Calu3 (cell line): ENCODE data around the gene RNF150. TPM values are rescaled to one million over a fixed set of nuclear protein-coding genes. Genes with fewer than 3 reads are reported as not detected.

Experiments
- BruUV-seq: library from RNA; stranded (reverse); fragments of 400-500 nt; replicated peaks from 2 replicates; lab custom pipeline; 2021; lab: Mats Ljungman, UMichigan
- CTCF ChIA-PET: fragments of 300-600 bp; sonication (Branson Sonifier 250); formaldehyde crosslinking; loops from one replicate; lab custom pipeline; 2022; ENCODE audit warnings: antibody characterized with exemption; lab: Charles Lee
- DNase-seq: peaks from one replicate; pipeline ENCODE4 v3.0.0; 2022
- H3K27ac Mint-ChIP-seq: one replicate; pipeline ENCODE4 v1.8.0; 2022; ENCODE audit warnings: mixed read lengths; ENCODE audit not compliant: unreplicated experiment
- H3K27me3 Mint-ChIP-seq: one replicate; pipeline ENCODE4 v1.8.0; 2022; ENCODE audit warnings: mixed read lengths; ENCODE audit not compliant: unreplicated experiment
- H3K36me3 Mint-ChIP-seq: one replicate; pipeline ENCODE4 v1.8.0; 2022; ENCODE audit warnings: mild to moderate bottlenecking, moderate library complexity, mixed read lengths; ENCODE audit not compliant: insufficient read depth, unreplicated experiment
- H3K4me1 Mint-ChIP-seq: one replicate; pipeline ENCODE4 v1.8.0; 2022; ENCODE audit warnings: mild to moderate bottlenecking, low read depth, mixed read lengths; ENCODE audit not compliant: unreplicated experiment
- H3K4me3 Mint-ChIP-seq: one replicate; pipeline ENCODE4 v1.8.0; 2022; ENCODE audit warnings: mild to moderate bottlenecking, low read depth, moderate library complexity, mixed read lengths; ENCODE audit not compliant: unreplicated experiment
- H3K9me3 Mint-ChIP-seq: one replicate; pipeline ENCODE4 v1.8.0; 2022; ENCODE audit warnings: low read depth, mixed read lengths; ENCODE audit not compliant: unreplicated experiment
- intact Hi-C: fragments of 100-400 bp; cut with micrococcal nuclease; formaldehyde crosslinking; loops from one replicate; pipeline ENCODE4 v1.10.0; 2022; ENCODE audit not compliant: unreplicated experiment
- total RNA-seq: library from RNA; stranded (reverse); gene quantifications from 2 replicates; pipeline ENCODE4 v1.2.3, GENCODE V29; 2022
- TF ChIP-seq, protein P1 (sequence below): fragments of 200-600 bp; IDR thresholded peaks from one replicate; pipeline ENCODE4 v1.8.0; 2022; ENCODE audit warnings: antibody characterized with exemption; ENCODE audit not compliant: unreplicated experiment

The RNF150 gene
- total RNA-seq, 1 experiment from 2014 or later, result 0.14 TPM

DNA sequence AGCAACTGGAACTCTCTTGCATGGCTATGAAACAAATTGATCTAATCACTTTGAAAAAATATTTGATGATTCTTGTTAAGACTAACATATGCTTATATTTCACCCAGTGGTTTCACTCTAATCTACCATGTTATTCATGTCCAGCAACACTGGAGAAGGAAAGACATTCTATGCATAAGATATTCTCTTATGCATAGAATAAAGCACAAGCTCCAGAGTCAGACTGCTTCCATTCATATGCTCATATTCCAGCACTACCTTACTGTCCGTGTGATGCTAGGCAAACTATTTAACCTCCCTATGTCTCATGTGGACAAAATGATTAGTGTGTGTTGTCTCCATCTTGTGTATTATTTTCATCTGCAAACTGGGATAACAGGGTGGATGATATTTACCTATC, 124.1 kb downstream of the RNF150 start:
- no peaks in the 10 kb centered on the region for H3K4me1 Mint-ChIP-seq
- H3K27me3 Mint-ChIP-seq, result peaks cover 17% of the 10 kb centered on the region
- H3K9me3 Mint-ChIP-seq, result no peaks in the 10 kb centered on the region
- H3K27ac Mint-ChIP-seq, result no peak overlapping the region
- no peak overlapping the region for H3K4me3 Mint-ChIP-seq
- BruUV-seq, result no TSS peak
- intact Hi-C loops, result no loop called here
- H3K36me3 Mint-ChIP-seq, result no peaks in the 10 kb centered on the region
- CTCF ChIA-PET, result no interaction called here
- DNase-seq, result no peak
- TF ChIP-seq, protein P1, sequence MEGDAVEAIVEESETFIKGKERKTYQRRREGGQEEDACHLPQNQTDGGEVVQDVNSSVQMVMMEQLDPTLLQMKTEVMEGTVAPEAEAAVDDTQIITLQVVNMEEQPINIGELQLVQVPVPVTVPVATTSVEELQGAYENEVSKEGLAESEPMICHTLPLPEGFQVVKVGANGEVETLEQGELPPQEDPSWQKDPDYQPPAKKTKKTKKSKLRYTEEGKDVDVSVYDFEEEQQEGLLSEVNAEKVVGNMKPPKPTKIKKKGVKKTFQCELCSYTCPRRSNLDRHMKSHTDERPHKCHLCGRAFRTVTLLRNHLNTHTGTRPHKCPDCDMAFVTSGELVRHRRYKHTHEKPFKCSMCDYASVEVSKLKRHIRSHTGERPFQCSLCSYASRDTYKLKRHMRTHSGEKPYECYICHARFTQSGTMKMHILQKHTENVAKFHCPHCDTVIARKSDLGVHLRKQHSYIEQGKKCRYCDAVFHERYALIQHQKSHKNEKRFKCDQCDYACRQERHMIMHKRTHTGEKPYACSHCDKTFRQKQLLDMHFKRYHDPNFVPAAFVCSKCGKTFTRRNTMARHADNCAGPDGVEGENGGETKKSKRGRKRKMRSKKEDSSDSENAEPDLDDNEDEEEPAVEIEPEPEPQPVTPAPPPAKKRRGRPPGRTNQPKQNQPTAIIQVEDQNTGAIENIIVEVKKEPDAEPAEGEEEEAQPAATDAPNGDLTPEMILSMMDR, result no peak

GRCh38 chr4:141006242-141006802, 126.9 kb downstream of the RNF150 start:
- CTCF ChIA-PET, result no interaction called here
- intact Hi-C loops, result no loop called here
- no peak overlapping the region for H3K27ac Mint-ChIP-seq
- TF ChIP-seq, protein P1, result no peak
- H3K4me1 Mint-ChIP-seq, result no peaks in the 10 kb centered on the region
- DNase-seq, result no peak
- no peaks in the 10 kb centered on the region for H3K9me3 Mint-ChIP-seq
- no TSS peak for BruUV-seq
- no peaks in the 10 kb centered on the region for H3K36me3 Mint-ChIP-seq
- no peak overlapping the region for H3K4me3 Mint-ChIP-seq
- H3K27me3 Mint-ChIP-seq, result peaks cover 32% of the 10 kb centered on the region

DNA sequence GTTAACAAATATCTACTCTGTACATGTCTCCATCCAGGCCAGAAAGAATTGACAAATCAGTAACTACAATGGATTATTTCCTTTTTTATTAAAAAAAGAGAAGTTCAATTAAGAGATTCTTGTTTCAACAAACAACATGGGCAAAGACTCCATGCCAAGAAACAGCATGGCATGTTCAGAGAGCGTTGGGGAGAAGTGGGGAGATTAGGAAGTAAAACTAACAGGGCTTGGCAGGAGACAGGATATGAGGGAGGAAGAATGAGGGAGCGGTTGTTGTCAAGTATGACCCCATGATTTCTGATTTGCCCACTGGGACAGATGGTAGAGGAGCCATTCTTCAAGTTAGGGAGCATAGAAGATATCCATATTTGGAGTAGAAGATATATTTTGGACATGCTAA, 128.4 kb downstream of the RNF150 start:
- Mint-ChIP-seq H3K4me3 (no peak overlapping the region), H3K4me1 (no peaks in the 10 kb centered on the region), H3K27me3 (peaks cover 40% of the 10 kb centered on the region), H3K27ac (no peak overlapping the region), H3K36me3 (no peaks in the 10 kb centered on the region), H3K9me3 (no peaks in the 10 kb centered on the region)
- TF ChIP-seq, protein P1, result no peak
- no TSS peak for BruUV-seq
- intact Hi-C loops, result no loop called here
- no peak for DNase-seq
- CTCF ChIA-PET, result no interaction called here

DNA sequence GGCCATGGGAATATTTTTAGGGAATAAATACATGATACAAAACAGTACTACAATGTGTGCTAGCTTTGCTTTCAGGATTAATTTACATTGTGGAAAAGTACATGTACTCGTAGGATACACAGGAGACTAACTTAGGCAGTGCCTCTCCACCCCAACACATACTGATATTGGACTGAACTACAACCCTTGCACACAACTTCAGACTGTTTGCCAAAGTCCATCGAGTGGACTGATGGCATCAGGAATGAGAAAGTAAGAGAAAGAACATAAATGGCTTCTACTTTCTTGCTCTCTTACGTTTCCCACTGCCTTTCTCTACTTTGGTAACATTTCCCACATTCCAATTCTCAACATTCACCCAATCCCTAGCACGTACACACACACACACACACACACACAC, 130.1 kb downstream of the RNF150 start:
- TF ChIP-seq, protein P1, result no peak
- CTCF ChIA-PET, result no interaction called here
- no TSS peak for BruUV-seq
- H3K27me3 Mint-ChIP-seq, result peaks cover 40% of the 10 kb centered on the region
- H3K4me1 Mint-ChIP-seq, result no peaks in the 10 kb centered on the region
- DNase-seq, result no peak
- no peak overlapping the region for H3K4me3 Mint-ChIP-seq
- no peak overlapping the region for H3K27ac Mint-ChIP-seq
- H3K9me3 Mint-ChIP-seq, result no peaks in the 10 kb centered on the region
- H3K36me3 Mint-ChIP-seq, result no peaks in the 10 kb centered on the region
- intact Hi-C loops, result no loop called here
